ENCODE measurements around the gene SUPV3L1. TPM values are rescaled to one million over a fixed set of nuclear protein-coding genes. Genes with fewer than 3 reads are reported as not detected.
A peak's percentile ranks its signal among the peaks of the same experiment; 100 is the strongest.

SUPV3L1 gene
- total and polyA plus RNA-seq, 4 donors = 26.5 to 34.8 (median 31.9) TPM

GRCh38 chr10:69214666-69215131 is 34.7 kb downstream of the SUPV3L1 start:
- no peaks in the 10 kb centered on the region for H3K9me3 ChIP-seq (ENCODE audit: control insufficient read depth, insufficient read depth, low read length)
- no peak for DNase-seq (ENCODE audit: low read depth in 4 of 6, low spot score in 6 of 6)
- H3K27me3 ChIP-seq (ENCODE audit: control insufficient read depth, insufficient read depth, low read length) = no peaks in the 10 kb centered on the region
- no peak overlapping the region for H3K4me3 ChIP-seq (ENCODE audit: low read depth, low read length)
- H3K27ac ChIP-seq (ENCODE audit: low read depth, low read length) = no peak overlapping the region
- no peaks in the 10 kb centered on the region for H3K36me3 ChIP-seq (ENCODE audit: control insufficient read depth, insufficient read depth, low read length)
- no CpG with 5 or more reads among the region's 6 CpGs for WGBS (ENCODE audit: insufficient coverage)
- H3K4me1 ChIP-seq (ENCODE audit: control insufficient read depth, insufficient read depth, low read length) = no peaks in the 10 kb centered on the region

- DNase-seq (ENCODE audit: low read depth in 4 of 6, low spot score in 6 of 6) = no peak
- Histone ChIP-seq H3K27ac (ENCODE audit: low read depth, low read length) (no peak overlapping the region), H3K9me3 (ENCODE audit: control insufficient read depth, insufficient read depth, low read length) (no peaks in the 10 kb centered on the region), H3K4me1 (ENCODE audit: control insufficient read depth, insufficient read depth, low read length) (no peaks in the 10 kb centered on the region), H3K4me3 (ENCODE audit: low read depth, low read length) (no peak overlapping the region), H3K36me3 (ENCODE audit: control insufficient read depth, insufficient read depth, low read length) (no peaks in the 10 kb centered on the region), H3K27me3 (ENCODE audit: control insufficient read depth, insufficient read depth, low read length) (no peaks in the 10 kb centered on the region)
- WGBS (ENCODE audit: insufficient coverage) = 61% methylated on average over 6 of the region's 10 CpGs
These were observed 35.6 kb downstream of the SUPV3L1 start for GRCh38 chr10:69215405-69216171.

GRCh38 chr10:69216577-69217118 is 36.6 kb downstream of the SUPV3L1 start:
- Histone ChIP-seq H3K9me3 (ENCODE audit: control insufficient read depth, insufficient read depth, low read length) (no peaks in the 10 kb centered on the region), H3K4me1 (ENCODE audit: control insufficient read depth, insufficient read depth, low read length) (peaks cover 5% of the 10 kb centered on the region), H3K36me3 (ENCODE audit: control insufficient read depth, insufficient read depth, low read length) (no peaks in the 10 kb centered on the region), H3K4me3 (ENCODE audit: low read depth, low read length) (no peak overlapping the region), H3K27ac (ENCODE audit: low read depth, low read length) (no peak overlapping the region), H3K27me3 (ENCODE audit: control insufficient read depth, insufficient read depth, low read length) (no peaks in the 10 kb centered on the region)
- WGBS (ENCODE audit: insufficient coverage) = 97% methylated on average over 5 of the region's 11 CpGs
- no peak for DNase-seq (ENCODE audit: low read depth in 4 of 6, low spot score in 6 of 6)

GRCh38 chr10:69217119-69217754 is 37.2 kb downstream of the SUPV3L1 start:
- DNase-seq (ENCODE audit: low read depth in 4 of 6, low spot score in 6 of 6) = no peak
- H3K4me3 ChIP-seq (ENCODE audit: low read depth, low read length) = no peak overlapping the region
- no peak overlapping the region for H3K27ac ChIP-seq (ENCODE audit: low read depth, low read length)

GRCh38 chr10:69218831-69219230 is 38.8 kb downstream of the SUPV3L1 start:
- Histone ChIP-seq H3K4me1 (ENCODE audit: control insufficient read depth, insufficient read depth, low read length) (peaks cover 5% of the 10 kb centered on the region), H3K27ac (ENCODE audit: low read depth, low read length) (no peak overlapping the region), H3K4me3 (ENCODE audit: low read depth, low read length) (no peak overlapping the region), H3K9me3 (ENCODE audit: control insufficient read depth, insufficient read depth, low read length) (no peaks in the 10 kb centered on the region), H3K27me3 (ENCODE audit: control insufficient read depth, insufficient read depth, low read length) (no peaks in the 10 kb centered on the region), H3K36me3 (ENCODE audit: control insufficient read depth, insufficient read depth, low read length) (no peaks in the 10 kb centered on the region)
- no peak for DNase-seq (ENCODE audit: low read depth in 4 of 6, low spot score in 6 of 6)
- WGBS (ENCODE audit: insufficient coverage) = 100% methylated on average over 2 of the region's 6 CpGs

More at GRCh38 chr10:69217119-69217754, 37.2 kb downstream of the SUPV3L1 start:
- Histone ChIP-seq H3K36me3 (ENCODE audit: control insufficient read depth, insufficient read depth, low read length) (no peaks in the 10 kb centered on the region), H3K9me3 (ENCODE audit: control insufficient read depth, insufficient read depth, low read length) (no peaks in the 10 kb centered on the region), H3K27me3 (ENCODE audit: control insufficient read depth, insufficient read depth, low read length) (no peaks in the 10 kb centered on the region), H3K4me1 (ENCODE audit: control insufficient read depth, insufficient read depth, low read length) (peaks cover 5% of the 10 kb centered on the region)
- WGBS (ENCODE audit: insufficient coverage) = 94% methylated on average over 2 of the region's 4 CpGs

GRCh38 chr10:69220041-69220451 is 40.0 kb downstream of the SUPV3L1 start, which contains the start of gene HKDC1:
HKDC1 (plus strand) TSS chr10:69220332; CDS start chr10:69220436, 104 bp downstream.
- Histone ChIP-seq H3K36me3 (ENCODE audit: control insufficient read depth, insufficient read depth, low read length) (no peaks in the 10 kb centered on the region), H3K27ac (ENCODE audit: low read depth, low read length) (no peak within 1 kb of the TSS), H3K9me3 (ENCODE audit: control insufficient read depth, insufficient read depth, low read length) (no peaks in the 10 kb centered on the region), H3K27me3 (ENCODE audit: control insufficient read depth, insufficient read depth, low read length) (no peaks in the 10 kb centered on the region), H3K4me3 (ENCODE audit: low read depth, low read length) (no peak within 1 kb of the TSS), H3K4me1 (ENCODE audit: control insufficient read depth, insufficient read depth, low read length) (peaks cover 5% of the 10 kb centered on the region)
- WGBS (ENCODE audit: insufficient coverage) = 55% methylated on average over 7 of the region's 8 CpGs
- peak in 4 of 6 donors; percentile 21 to 77 (median 38) for DNase-seq (ENCODE audit: low read depth in 4 of 6, low spot score in 6 of 6)

GRCh38 chr10:69220507-69220906 is 40.5 kb downstream of the SUPV3L1 start:
- Histone ChIP-seq H3K36me3 (ENCODE audit: control insufficient read depth, insufficient read depth, low read length) (no peaks in the 10 kb centered on the region), H3K27ac (ENCODE audit: low read depth, low read length) (no peak overlapping the region), H3K4me3 (ENCODE audit: low read depth, low read length) (no peak overlapping the region), H3K4me1 (ENCODE audit: control insufficient read depth, insufficient read depth, low read length) (peaks cover 7% of the 10 kb centered on the region), H3K9me3 (ENCODE audit: control insufficient read depth, insufficient read depth, low read length) (no peaks in the 10 kb centered on the region), H3K27me3 (ENCODE audit: control insufficient read depth, insufficient read depth, low read length) (no peaks in the 10 kb centered on the region)
- no peak for DNase-seq (ENCODE audit: low read depth in 4 of 6, low spot score in 6 of 6)
- WGBS (ENCODE audit: insufficient coverage) = 97% methylated on average over 7 of the region's 9 CpGs

GRCh38 chr10:69222157-69223027 is 42.4 kb downstream of the SUPV3L1 start:
- H3K4me3 ChIP-seq (ENCODE audit: low read depth, low read length) = no peak overlapping the region
- H3K9me3 ChIP-seq (ENCODE audit: control insufficient read depth, insufficient read depth, low read length) = no peaks in the 10 kb centered on the region
- peaks cover 8% of the 10 kb centered on the region for H3K4me1 ChIP-seq (ENCODE audit: control insufficient read depth, insufficient read depth, low read length)
- no peaks in the 10 kb centered on the region for H3K27me3 ChIP-seq (ENCODE audit: control insufficient read depth, insufficient read depth, low read length)
- DNase-seq (ENCODE audit: low read depth in 4 of 6, low spot score in 6 of 6) = peak in 2 of 6 donors; percentile 48 to 74
- no peak overlapping the region for H3K27ac ChIP-seq (ENCODE audit: low read depth, low read length)
- no peaks in the 10 kb centered on the region for H3K36me3 ChIP-seq (ENCODE audit: control insufficient read depth, insufficient read depth, low read length)
- WGBS (ENCODE audit: insufficient coverage) = 39% methylated on average over 8 of the region's 11 CpGs

GRCh38 chr10:69223028-69223342 is 43.0 kb downstream of the SUPV3L1 start:
- no peak overlapping the region for H3K27ac ChIP-seq (ENCODE audit: low read depth, low read length)
- no peaks in the 10 kb centered on the region for H3K9me3 ChIP-seq (ENCODE audit: control insufficient read depth, insufficient read depth, low read length)
- WGBS (ENCODE audit: insufficient coverage) = no CpG with 5 or more reads among the region's 1 CpG
- H3K4me1 ChIP-seq (ENCODE audit: control insufficient read depth, insufficient read depth, low read length) = peaks cover 8% of the 10 kb centered on the region
- DNase-seq (ENCODE audit: low read depth in 4 of 6, low spot score in 6 of 6) = no peak
- H3K27me3 ChIP-seq (ENCODE audit: control insufficient read depth, insufficient read depth, low read length) = peaks cover 3% of the 10 kb centered on the region
- H3K4me3 ChIP-seq (ENCODE audit: low read depth, low read length) = no peak overlapping the region
- no peaks in the 10 kb centered on the region for H3K36me3 ChIP-seq (ENCODE audit: control insufficient read depth, insufficient read depth, low read length)
